BJ (cell line): Measurements from ENCODE around the gene CMTR1. TPM values are rescaled to one million over a fixed set of nuclear protein-coding genes. Genes with fewer than 3 reads are reported as not detected.

Experiments used
- CTCF ChIA-PET: fragments of 350-600 bp; formaldehyde crosslinking; extraction: SDS; loops from one replicate; lab custom pipeline; 2021; ENCODE audit warnings: antibody characterized with exemption, inconsistent platforms; lab: Yijun Ruan, JAX
- POLR2A ChIA-PET: fragments of 300-600 bp; sonication (Branson Sonifier 250); formaldehyde crosslinking; extraction: SDS; loops from one replicate; lab custom pipeline; 2021; ENCODE audit warnings: antibody characterized with exemption; lab: Charles Lee
- DNase-seq: peaks from one replicate; pipeline ENCODE4 v3.0.0-alpha.2; 2011; ENCODE audit warnings: low read depth
- H3K27me3 ChIP-seq: 2 replicates; pipeline ENCODE4 v1.6.0; 2011; ENCODE audit warnings: low read length; ENCODE audit not compliant: control insufficient read depth, insufficient read depth
- H3K36me3 ChIP-seq: 2 replicates; pipeline ENCODE4 v1.5.1; 2011; ENCODE audit warnings: low read length; ENCODE audit not compliant: control insufficient read depth, insufficient read depth
- H3K4me3 ChIP-seq: 2 replicates; pipeline ENCODE4 v1.5.1; 2011; ENCODE audit warnings: low read depth, mild to moderate bottlenecking, control low read depth, low read length
- CTCF ChIP-seq: IDR thresholded peaks from 2 replicates; pipeline ENCODE4 v1.5.1; 2011; ENCODE audit warnings: low read depth, mild to moderate bottlenecking, control low read depth, inconsistent platforms, low read length, moderate library complexity; ENCODE audit not compliant: insufficient read depth
- polyA plus RNA-seq: library from polyadenylated mRNA; depleted of rRNA; stranded (reverse); fragments of >200 nt; gene quantifications from 2 replicates; pipeline ENCODE4 v1.2.3, GENCODE V29; 2011

CMTR1 gene
- polyA plus RNA-seq, 1 experiment, result 25.2 TPM

- ChIA-PET POLR2A (no interaction called here), CTCF (no interaction called here)
- Histone ChIP-seq H3K4me3 (no peak overlapping the region), H3K27me3 (peaks cover 35% of the 10 kb centered on the region), H3K36me3 (no peaks in the 10 kb centered on the region)
- DNase-seq, result no peak
- no peak for TF ChIP-seq CTCF
Measured at GRCh38 chr6:37513576-37513975, 80.6 kb downstream of the CMTR1 start.

GRCh38 chr6:37514321-37514771, 81.3 kb downstream of the CMTR1 start:
- Histone ChIP-seq H3K36me3 (no peaks in the 10 kb centered on the region), H3K4me3 (no peak overlapping the region), H3K27me3 (peaks cover 33% of the 10 kb centered on the region)
- no peak for TF ChIP-seq CTCF
- DNase-seq, result no peak
- ChIA-PET CTCF (no interaction called here), POLR2A (no interaction called here)

- H3K27me3 ChIP-seq, result peaks cover 35% of the 10 kb centered on the region
- no peak for TF ChIP-seq CTCF
- CTCF ChIA-PET, result no interaction called here
- no peak overlapping the region for H3K4me3 ChIP-seq
- no peaks in the 10 kb centered on the region for H3K36me3 ChIP-seq
- no peak for DNase-seq
- POLR2A ChIA-PET, result no interaction called here
Measured at GRCh38 chr6:37514837-37515236, 81.8 kb downstream of the CMTR1 start.

GRCh38 chr6:37515712-37516075, 82.7 kb downstream of the CMTR1 start:
- Histone ChIP-seq H3K4me3 (no peak overlapping the region), H3K36me3 (no peaks in the 10 kb centered on the region), H3K27me3 (peaks cover 33% of the 10 kb centered on the region)
- TF ChIP-seq CTCF, result no peak
- no peak for DNase-seq
- ChIA-PET CTCF (no interaction called here), POLR2A (no interaction called here)

GRCh38 chr6:37516076-37516919, 83.3 kb downstream of the CMTR1 start:
- POLR2A ChIA-PET, result no interaction called here
- CTCF ChIA-PET, result no interaction called here
- Histone ChIP-seq H3K36me3 (no peaks in the 10 kb centered on the region), H3K4me3 (no peak overlapping the region), H3K27me3 (peaks cover 30% of the 10 kb centered on the region)
- no peak for DNase-seq
- no peak for TF ChIP-seq CTCF
